Hepatocyte (in vitro differentiated cells): ENCODE measurements around the gene TUBGCP2.

Experiments used
- CTCF ChIP-seq: fragments of 200-600 bp; sonication (generic); IDR thresholded peaks from 2 replicates; pipeline ENCODE4 v1.5.1; 2016; ENCODE audit warnings: antibody characterized with exemption, mild to moderate bottlenecking; ENCODE audit not compliant: poor library complexity
- EZH2 ChIP-seq: fragments of 200-600 bp; sonication (generic); IDR thresholded peaks from 2 replicates; pipeline ENCODE4 v1.6.1; 2016; ENCODE audit warnings: antibody characterized with exemption, mild to moderate bottlenecking, borderline replicate concordance

GRCh38 chr10:133335246-133336117 lies 26.8 kb upstream of the TUBGCP2 start:
- no peak for TF ChIP-seq CTCF
- no peak for TF ChIP-seq EZH2
